ENCODE measurements around the gene PRRG2. TPM values are rescaled to one million over a fixed set of nuclear protein-coding genes. Genes with fewer than 3 reads are reported as not detected.

PRRG2 gene
- total and polyA plus RNA-seq, 9 of the 15 experiments (the other 6 are each of a cell fraction or from before 2014, with no cell fraction given): 0.06 to 1.1 (median 0.33) TPM

DNA sequence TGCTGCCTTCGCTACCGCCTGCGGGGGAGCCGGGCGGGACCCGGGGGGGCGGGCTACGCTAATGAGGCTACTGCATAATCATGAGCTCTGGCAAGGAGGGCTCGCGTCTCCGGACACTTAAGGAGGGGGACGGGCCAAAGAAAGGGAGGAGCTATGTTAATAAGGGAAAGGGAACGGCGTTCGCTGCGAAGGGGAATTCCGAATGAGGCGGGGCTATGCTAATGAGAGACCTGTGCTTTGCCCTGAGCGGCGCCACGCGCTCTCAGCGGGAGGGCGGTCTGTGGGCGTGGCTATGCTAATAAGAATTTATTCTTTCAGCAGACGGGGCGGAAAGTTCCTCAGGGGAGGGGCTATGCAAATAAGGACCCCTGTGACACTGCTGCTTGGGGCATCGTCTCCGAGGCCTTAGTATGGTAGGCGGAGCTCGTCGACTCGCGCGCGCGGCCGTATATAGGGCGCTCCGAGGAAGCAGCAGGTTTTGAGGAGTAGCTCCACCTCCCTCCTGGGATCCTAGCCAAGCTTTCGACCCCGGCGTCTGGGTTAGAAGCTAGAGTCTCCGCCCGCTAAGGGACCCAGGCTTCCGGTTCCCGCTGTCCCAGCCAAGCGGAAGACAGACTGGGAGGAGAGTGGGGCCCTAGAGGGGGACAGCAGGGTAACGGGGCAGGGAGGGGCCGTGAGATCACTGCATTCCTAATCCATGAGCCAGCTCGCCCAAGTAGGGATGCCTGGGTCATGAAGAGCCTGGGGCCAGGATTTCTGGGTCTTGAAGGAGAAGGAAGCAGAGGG, 59.2 kb downstream of the PRRG2 start, which contains the start of gene RRAS (continued):
- TF ChIP-seq, protein P1, sequence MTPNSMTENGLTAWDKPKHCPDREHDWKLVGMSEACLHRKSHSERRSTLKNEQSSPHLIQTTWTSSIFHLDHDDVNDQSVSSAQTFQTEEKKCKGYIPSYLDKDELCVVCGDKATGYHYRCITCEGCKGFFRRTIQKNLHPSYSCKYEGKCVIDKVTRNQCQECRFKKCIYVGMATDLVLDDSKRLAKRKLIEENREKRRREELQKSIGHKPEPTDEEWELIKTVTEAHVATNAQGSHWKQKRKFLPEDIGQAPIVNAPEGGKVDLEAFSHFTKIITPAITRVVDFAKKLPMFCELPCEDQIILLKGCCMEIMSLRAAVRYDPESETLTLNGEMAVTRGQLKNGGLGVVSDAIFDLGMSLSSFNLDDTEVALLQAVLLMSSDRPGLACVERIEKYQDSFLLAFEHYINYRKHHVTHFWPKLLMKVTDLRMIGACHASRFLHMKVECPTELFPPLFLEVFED (CRISPR knock-in tag; conservative IDR thresholded peaks at IDR 0.05): no peak
- TF ChIP-seq POLR2AphosphoS5 (IDR thresholded peaks at IDR 0.05; ENCODE audit: control insufficient read depth, insufficient read depth, low read depth, low read length) (peak; percentile 75), RBM22 (IDR thresholded peaks at IDR 0.05; ENCODE audit: low read depth, low read length, poor library complexity, severe bottlenecking) (no peak), NCOR1 (IDR thresholded peaks at IDR 0.05) (peak; percentile 63; the same call in 1 of the 2 replicates), HNRNPH1 (optimal IDR thresholded peaks at IDR 0.05; ENCODE audit: low read depth, low read length) (no peak), DACH1 (IDR thresholded peaks at IDR 0.05; ENCODE audit: partially characterized antibody) (no peak), PHTF2 (CRISPR knock-in tag; IDR thresholded peaks at IDR 0.05) (no peak), CHCHD3 (CRISPR knock-in tag; IDR thresholded peaks at IDR 0.05) (no peak), SETDB1 (IDR thresholded peaks at IDR 0.05; ENCODE audit: low read length) (no peak), ETV5 (CRISPR knock-in tag; IDR thresholded peaks at IDR 0.05; ENCODE audit: low read depth) (peak; percentile 93), ZNF23 (CRISPR knock-in tag; IDR thresholded peaks at IDR 0.05) (no peak), KAT7 (CRISPR knock-in tag; IDR thresholded peaks at IDR 0.05; ENCODE audit: borderline replicate concordance) (peak; percentile 65; the same call in 1 of the 2 replicates), CGGBP1 (CRISPR knock-in tag; IDR thresholded peaks at IDR 0.05) (no peak), EP300 (IDR thresholded peaks at IDR 0.05; ENCODE audit: low read length) (peak; percentile 45; the same call in 1 of the 2 replicates)
- TF ChIP-seq, protein P2, sequence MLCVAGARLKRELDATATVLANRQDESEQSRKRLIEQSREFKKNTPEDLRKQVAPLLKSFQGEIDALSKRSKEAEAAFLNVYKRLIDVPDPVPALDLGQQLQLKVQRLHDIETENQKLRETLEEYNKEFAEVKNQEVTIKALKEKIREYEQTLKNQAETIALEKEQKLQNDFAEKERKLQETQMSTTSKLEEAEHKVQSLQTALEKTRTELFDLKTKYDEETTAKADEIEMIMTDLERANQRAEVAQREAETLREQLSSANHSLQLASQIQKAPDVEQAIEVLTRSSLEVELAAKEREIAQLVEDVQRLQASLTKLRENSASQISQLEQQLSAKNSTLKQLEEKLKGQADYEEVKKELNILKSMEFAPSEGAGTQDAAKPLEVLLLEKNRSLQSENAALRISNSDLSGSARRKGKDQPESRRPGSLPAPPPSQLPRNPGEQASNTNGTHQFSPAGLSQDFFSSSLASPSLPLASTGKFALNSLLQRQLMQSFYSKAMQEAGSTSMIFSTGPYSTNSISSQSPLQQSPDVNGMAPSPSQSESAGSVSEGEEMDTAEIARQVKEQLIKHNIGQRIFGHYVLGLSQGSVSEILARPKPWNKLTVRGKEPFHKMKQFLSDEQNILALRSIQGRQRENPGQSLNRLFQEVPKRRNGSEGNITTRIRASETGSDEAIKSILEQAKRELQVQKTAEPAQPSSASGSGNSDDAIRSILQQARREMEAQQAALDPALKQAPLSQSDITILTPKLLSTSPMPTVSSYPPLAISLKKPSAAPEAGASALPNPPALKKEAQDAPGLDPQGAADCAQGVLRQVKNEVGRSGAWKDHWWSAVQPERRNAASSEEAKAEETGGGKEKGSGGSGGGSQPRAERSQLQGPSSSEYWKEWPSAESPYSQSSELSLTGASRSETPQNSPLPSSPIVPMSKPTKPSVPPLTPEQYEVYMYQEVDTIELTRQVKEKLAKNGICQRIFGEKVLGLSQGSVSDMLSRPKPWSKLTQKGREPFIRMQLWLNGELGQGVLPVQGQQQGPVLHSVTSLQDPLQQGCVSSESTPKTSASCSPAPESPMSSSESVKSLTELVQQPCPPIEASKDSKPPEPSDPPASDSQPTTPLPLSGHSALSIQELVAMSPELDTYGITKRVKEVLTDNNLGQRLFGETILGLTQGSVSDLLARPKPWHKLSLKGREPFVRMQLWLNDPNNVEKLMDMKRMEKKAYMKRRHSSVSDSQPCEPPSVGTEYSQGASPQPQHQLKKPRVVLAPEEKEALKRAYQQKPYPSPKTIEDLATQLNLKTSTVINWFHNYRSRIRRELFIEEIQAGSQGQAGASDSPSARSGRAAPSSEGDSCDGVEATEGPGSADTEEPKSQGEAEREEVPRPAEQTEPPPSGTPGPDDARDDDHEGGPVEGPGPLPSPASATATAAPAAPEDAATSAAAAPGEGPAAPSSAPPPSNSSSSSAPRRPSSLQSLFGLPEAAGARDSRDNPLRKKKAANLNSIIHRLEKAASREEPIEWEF (CRISPR knock-in tag; IDR thresholded peaks at IDR 0.05): no peak
- TF ChIP-seq, protein P3, sequence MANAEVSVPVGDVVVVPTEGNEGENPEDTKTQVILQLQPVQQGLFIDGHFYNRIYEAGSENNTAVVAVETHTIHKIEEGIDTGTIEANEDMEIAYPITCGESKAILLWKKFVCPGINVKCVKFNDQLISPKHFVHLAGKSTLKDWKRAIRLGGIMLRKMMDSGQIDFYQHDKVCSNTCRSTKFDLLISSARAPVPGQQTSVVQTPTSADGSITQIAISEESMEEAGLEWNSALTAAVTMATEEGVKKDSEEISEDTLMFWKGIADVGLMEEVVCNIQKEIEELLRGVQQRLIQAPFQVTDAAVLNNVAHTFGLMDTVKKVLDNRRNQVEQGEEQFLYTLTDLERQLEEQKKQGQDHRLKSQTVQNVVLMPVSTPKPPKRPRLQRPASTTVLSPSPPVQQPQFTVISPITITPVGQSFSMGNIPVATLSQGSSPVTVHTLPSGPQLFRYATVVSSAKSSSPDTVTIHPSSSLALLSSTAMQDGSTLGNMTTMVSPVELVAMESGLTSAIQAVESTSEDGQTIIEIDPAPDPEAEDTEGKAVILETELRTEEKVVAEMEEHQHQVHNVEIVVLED (CRISPR knock-in tag; IDR thresholded peaks at IDR 0.05): no peak
- TF ChIP-seq, protein P4, sequence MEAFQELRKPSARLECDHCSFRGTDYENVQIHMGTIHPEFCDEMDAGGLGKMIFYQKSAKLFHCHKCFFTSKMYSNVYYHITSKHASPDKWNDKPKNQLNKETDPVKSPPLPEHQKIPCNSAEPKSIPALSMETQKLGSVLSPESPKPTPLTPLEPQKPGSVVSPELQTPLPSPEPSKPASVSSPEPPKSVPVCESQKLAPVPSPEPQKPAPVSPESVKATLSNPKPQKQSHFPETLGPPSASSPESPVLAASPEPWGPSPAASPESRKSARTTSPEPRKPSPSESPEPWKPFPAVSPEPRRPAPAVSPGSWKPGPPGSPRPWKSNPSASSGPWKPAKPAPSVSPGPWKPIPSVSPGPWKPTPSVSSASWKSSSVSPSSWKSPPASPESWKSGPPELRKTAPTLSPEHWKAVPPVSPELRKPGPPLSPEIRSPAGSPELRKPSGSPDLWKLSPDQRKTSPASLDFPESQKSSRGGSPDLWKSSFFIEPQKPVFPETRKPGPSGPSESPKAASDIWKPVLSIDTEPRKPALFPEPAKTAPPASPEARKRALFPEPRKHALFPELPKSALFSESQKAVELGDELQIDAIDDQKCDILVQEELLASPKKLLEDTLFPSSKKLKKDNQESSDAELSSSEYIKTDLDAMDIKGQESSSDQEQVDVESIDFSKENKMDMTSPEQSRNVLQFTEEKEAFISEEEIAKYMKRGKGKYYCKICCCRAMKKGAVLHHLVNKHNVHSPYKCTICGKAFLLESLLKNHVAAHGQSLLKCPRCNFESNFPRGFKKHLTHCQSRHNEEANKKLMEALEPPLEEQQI (IDR thresholded peaks at IDR 0.05): no peak
